HepG2 (cell line): Measurements from ENCODE around the gene AK3.

Source experiments
- HOXA3 ChIP-seq: sonication (generic); formaldehyde crosslinking; IDR thresholded peaks from 2 replicates; pipeline ENCODE4 v1.5.0; 2020; ENCODE audit warnings: missing genetic modification reagents
- MAFK ChIP-seq, 2 experiments: IDR thresholded peaks in 1 of 2; conservative IDR thresholded peaks in 1 of 2; 2 replicates each; pipeline ENCODE4 v1.6.1; 2011; ENCODE audit warnings: improper control_type of control experiment in 2 of 2, low read length in 2 of 2
- NR2F1 ChIP-seq, 2 experiments: fragments of 450-650 bp in 1 of 2; formaldehyde crosslinking in 1 of 2; IDR thresholded peaks; 2 replicates each; pipeline versions ENCODE4 v1.5.0 to v1.6.1; 2016 to 2020; ENCODE audit warnings: mild to moderate bottlenecking in 1 of 2, missing compliant biosample characterization in 1 of 2, missing genetic modification reagents in 1 of 2, moderate library complexity in 1 of 2
- SP2 ChIP-seq: sonication (generic); formaldehyde crosslinking; IDR thresholded peaks from 2 replicates; pipeline ENCODE4 v1.5.1; 2020; ENCODE audit warnings: mild to moderate bottlenecking, missing genetic modification reagents
- ZBTB8A ChIP-seq: sonication (generic); formaldehyde crosslinking; IDR thresholded peaks from 2 replicates; pipeline ENCODE4 v1.4.0; 2020; ENCODE audit warnings: mild to moderate bottlenecking, low read depth, missing genetic modification reagents, borderline replicate concordance
- ZC3H13 ChIP-seq: sonication (generic); formaldehyde crosslinking; IDR thresholded peaks from 2 replicates; pipeline ENCODE4 v1.8.1; 2023; ENCODE audit warnings: mild to moderate bottlenecking, missing genetic modification reagents, moderate library complexity
- ZEB1 ChIP-seq: IDR thresholded peaks from 2 replicates; pipeline ENCODE4 v1.6.1; 2012; ENCODE audit warnings: mild to moderate bottlenecking, low read depth, inconsistent platforms; ENCODE audit not compliant: insufficient replicate concordance
- ZNF670 ChIP-seq: sonication (generic); formaldehyde crosslinking; IDR thresholded peaks from 2 replicates; pipeline ENCODE4 v1.8.0; 2022; ENCODE audit warnings: mild to moderate bottlenecking, missing genetic modification reagents, borderline replicate concordance
- ZNF879 ChIP-seq: sonication (generic); formaldehyde crosslinking; IDR thresholded peaks from 2 replicates; pipeline ENCODE4 v1.8.1; 2023; ENCODE audit warnings: missing genetic modification reagents
- TF ChIP-seq, protein P1 (sequence below): sonication (generic); formaldehyde crosslinking; IDR thresholded peaks from 2 replicates; pipeline ENCODE4 v1.5.1; 2020; ENCODE audit warnings: mild to moderate bottlenecking, missing genetic modification reagents, moderate library complexity
- TF ChIP-seq, protein P2 (sequence below): sonication (generic); formaldehyde crosslinking; IDR thresholded peaks from 2 replicates; pipeline ENCODE4 v1.5.0; 2020; ENCODE audit warnings: mild to moderate bottlenecking, missing genetic modification reagents, moderate library complexity
- TF ChIP-seq, protein P3 (sequence below): sonication (generic); formaldehyde crosslinking; IDR thresholded peaks from 2 replicates; pipeline ENCODE4 v1.5.0; 2020; ENCODE audit warnings: mild to moderate bottlenecking, missing genetic modification reagents

DNA sequence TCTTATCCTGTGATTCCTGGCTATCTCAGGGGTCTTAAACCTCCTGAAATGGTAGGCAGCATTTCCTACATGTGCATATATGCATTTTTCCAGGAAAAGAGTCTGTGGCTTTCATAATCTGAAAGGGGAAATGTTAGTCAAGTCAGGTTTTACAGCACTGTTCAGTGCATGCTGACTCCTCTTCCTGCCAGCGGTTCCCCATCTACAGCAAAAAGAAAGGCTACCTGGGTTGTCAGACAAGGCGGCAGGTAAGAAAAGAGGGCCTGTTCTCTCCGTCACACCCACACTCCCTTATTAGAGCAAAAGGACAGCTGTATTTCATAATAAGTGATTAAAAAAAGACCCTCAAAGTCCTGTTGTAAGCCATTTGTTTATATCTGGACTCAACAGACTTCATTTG is 70.4 kb downstream of the AK3 start:
- TF ChIP-seq, protein P1, sequence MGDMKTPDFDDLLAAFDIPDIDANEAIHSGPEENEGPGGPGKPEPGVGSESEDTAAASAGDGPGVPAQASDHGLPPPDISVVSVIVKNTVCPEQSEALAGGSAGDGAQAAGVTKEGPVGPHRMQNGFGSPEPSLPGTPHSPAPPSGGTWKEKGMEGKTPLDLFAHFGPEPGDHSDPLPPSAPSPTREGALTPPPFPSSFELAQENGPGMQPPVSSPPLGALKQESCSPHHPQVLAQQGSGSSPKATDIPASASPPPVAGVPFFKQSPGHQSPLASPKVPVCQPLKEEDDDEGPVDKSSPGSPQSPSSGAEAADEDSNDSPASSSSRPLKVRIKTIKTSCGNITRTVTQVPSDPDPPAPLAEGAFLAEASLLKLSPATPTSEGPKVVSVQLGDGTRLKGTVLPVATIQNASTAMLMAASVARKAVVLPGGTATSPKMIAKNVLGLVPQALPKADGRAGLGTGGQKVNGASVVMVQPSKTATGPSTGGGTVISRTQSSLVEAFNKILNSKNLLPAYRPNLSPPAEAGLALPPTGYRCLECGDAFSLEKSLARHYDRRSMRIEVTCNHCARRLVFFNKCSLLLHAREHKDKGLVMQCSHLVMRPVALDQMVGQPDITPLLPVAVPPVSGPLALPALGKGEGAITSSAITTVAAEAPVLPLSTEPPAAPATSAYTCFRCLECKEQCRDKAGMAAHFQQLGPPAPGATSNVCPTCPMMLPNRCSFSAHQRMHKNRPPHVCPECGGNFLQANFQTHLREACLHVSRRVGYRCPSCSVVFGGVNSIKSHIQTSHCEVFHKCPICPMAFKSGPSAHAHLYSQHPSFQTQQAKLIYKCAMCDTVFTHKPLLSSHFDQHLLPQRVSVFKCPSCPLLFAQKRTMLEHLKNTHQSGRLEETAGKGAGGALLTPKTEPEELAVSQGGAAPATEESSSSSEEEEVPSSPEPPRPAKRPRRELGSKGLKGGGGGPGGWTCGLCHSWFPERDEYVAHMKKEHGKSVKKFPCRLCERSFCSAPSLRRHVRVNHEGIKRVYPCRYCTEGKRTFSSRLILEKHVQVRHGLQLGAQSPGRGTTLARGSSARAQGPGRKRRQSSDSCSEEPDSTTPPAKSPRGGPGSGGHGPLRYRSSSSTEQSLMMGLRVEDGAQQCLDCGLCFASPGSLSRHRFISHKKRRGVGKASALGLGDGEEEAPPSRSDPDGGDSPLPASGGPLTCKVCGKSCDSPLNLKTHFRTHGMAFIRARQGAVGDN (CRISPR knock-in tag): no peak
- TF ChIP-seq, protein P2, sequence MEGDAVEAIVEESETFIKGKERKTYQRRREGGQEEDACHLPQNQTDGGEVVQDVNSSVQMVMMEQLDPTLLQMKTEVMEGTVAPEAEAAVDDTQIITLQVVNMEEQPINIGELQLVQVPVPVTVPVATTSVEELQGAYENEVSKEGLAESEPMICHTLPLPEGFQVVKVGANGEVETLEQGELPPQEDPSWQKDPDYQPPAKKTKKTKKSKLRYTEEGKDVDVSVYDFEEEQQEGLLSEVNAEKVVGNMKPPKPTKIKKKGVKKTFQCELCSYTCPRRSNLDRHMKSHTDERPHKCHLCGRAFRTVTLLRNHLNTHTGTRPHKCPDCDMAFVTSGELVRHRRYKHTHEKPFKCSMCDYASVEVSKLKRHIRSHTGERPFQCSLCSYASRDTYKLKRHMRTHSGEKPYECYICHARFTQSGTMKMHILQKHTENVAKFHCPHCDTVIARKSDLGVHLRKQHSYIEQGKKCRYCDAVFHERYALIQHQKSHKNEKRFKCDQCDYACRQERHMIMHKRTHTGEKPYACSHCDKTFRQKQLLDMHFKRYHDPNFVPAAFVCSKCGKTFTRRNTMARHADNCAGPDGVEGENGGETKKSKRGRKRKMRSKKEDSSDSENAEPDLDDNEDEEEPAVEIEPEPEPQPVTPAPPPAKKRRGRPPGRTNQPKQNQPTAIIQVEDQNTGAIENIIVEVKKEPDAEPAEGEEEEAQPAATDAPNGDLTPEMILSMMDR (CRISPR knock-in tag): no peak
- TF ChIP-seq ZNF879: no peak
- TF ChIP-seq SP2: no peak
- no peak for TF ChIP-seq MAFK (conservative IDR thresholded peaks at IDR 0.05 in 1 of 2, IDR thresholded peaks at IDR 0.05 in 1 of 2; ENCODE audit: low read length in 2 of 2)
- no peak for TF ChIP-seq ZC3H13 (CRISPR knock-in tag)
- no peak for TF ChIP-seq HOXA3
- TF ChIP-seq, protein P3, sequence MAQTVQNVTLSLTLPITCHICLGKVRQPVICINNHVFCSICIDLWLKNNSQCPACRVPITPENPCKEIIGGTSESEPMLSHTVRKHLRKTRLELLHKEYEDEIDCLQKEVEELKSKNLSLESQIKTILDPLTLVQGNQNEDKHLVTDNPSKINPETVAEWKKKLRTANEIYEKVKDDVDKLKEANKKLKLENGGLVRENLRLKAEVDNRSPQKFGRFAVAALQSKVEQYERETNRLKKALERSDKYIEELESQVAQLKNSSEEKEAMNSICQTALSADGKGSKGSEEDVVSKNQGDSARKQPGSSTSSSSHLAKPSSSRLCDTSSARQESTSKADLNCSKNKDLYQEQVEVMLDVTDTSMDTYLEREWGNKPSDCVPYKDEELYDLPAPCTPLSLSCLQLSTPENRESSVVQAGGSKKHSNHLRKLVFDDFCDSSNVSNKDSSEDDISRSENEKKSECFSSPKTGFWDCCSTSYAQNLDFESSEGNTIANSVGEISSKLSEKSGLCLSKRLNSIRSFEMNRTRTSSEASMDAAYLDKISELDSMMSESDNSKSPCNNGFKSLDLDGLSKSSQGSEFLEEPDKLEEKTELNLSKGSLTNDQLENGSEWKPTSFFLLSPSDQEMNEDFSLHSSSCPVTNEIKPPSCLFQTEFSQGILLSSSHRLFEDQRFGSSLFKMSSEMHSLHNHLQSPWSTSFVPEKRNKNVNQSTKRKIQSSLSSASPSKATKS (CRISPR knock-in tag): no peak
- TF ChIP-seq NR2F1 (CRISPR knock-in tag; IDR thresholded peaks at IDR 0.05): no peak
- no peak for TF ChIP-seq ZBTB8A (CRISPR knock-in tag)
- no peak for TF ChIP-seq ZEB1
- TF ChIP-seq ZNF670 (CRISPR knock-in tag): no peak
